ENCODE data around the gene SMARCD2.

GRCh38 chr17:63855185-63855584 lies 12.7 kb upstream of the SMARCD2 start:
- TF ChIP-seq CTCF (IDR thresholded peaks at IDR 0.05) (no peak), REST (IDR thresholded peaks at IDR 0.05) (no peak), ESRRA (IDR thresholded peaks at IDR 0.05; ENCODE audit: borderline replicate concordance, low read length) (no peak)

Measured in A549 (cell line).